ENCODE data around the gene NSD1.

DNA sequence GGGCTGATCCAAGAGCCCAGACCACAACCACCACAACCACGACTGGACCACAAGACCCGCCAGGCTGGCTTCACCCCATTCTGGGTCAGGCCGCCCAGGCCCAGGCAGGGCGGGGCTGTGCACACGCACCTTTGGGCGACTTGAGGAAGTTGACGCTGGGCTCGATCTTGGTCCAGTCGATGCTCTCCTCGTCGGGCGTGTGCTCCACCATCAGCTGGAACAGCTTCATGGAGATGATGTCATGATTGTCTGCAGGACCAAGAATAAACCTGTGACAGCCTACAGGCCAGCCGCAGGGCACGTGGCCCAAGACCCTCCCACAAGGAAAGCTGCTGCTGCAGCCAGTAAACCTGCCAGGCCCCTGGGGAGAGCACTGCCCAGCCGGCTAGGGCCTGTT is 200.6 kb downstream of the NSD1 start:
- TF ChIP-seq, protein P1, sequence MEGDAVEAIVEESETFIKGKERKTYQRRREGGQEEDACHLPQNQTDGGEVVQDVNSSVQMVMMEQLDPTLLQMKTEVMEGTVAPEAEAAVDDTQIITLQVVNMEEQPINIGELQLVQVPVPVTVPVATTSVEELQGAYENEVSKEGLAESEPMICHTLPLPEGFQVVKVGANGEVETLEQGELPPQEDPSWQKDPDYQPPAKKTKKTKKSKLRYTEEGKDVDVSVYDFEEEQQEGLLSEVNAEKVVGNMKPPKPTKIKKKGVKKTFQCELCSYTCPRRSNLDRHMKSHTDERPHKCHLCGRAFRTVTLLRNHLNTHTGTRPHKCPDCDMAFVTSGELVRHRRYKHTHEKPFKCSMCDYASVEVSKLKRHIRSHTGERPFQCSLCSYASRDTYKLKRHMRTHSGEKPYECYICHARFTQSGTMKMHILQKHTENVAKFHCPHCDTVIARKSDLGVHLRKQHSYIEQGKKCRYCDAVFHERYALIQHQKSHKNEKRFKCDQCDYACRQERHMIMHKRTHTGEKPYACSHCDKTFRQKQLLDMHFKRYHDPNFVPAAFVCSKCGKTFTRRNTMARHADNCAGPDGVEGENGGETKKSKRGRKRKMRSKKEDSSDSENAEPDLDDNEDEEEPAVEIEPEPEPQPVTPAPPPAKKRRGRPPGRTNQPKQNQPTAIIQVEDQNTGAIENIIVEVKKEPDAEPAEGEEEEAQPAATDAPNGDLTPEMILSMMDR (IDR thresholded peaks at IDR 0.05; ENCODE audit: poor library complexity), result no peak
- no peak for TF ChIP-seq EZH2 (IDR thresholded peaks at IDR 0.05; ENCODE audit: borderline replicate concordance)
